HepG2 (cell line): ENCODE data around the gene FUT4. TPM values are rescaled to one million over a fixed set of nuclear protein-coding genes. Genes with fewer than 3 reads are reported as not detected.

Experiments used
- CC2D1A ChIP-seq: sonication (generic); formaldehyde crosslinking; IDR thresholded peaks from 2 replicates; pipeline ENCODE4 v1.8.1; 2023; ENCODE audit warnings: mild to moderate bottlenecking, missing genetic modification reagents
- PAF1 ChIP-seq: IDR thresholded peaks from 2 replicates; pipeline ENCODE4 v1.6.1; 2016; ENCODE audit warnings: missing genetic modification reagents, missing compliant biosample characterization
- POLR2G ChIP-seq: fragments of 200-400 bp; formaldehyde crosslinking; IDR thresholded peaks from 2 replicates; pipeline ENCODE4 v1.6.1; 2018; ENCODE audit warnings: mild to moderate bottlenecking, low read depth, low read length, moderate library complexity
- TBP ChIP-seq: sonication (generic); formaldehyde crosslinking; IDR thresholded peaks from 2 replicates; pipeline ENCODE4 v1.5.0; 2020; ENCODE audit warnings: missing genetic modification reagents
- ZNF451 ChIP-seq: sonication (generic); formaldehyde crosslinking; IDR thresholded peaks from 2 replicates; pipeline ENCODE4 v1.5.0; 2020; ENCODE audit warnings: mild to moderate bottlenecking, missing genetic modification reagents
- polyA plus RNA-seq, 8 experiments: library from polyadenylated mRNA; depleted of rRNA in 3 of 8; stranded (reverse) in 7 of 8; unstranded in 1 of 8; fragments of >200 nt; fragmentation: Illumina TruSeq in 4 of 8; extraction: Trizol in 4 of 8; gene quantifications; 2 replicates each; pipeline versions ENCODE4 v1.2.1 to v1.2.3, GENCODE V29; 2011 to 2016; ENCODE audit warnings: low read depth in 4 of 8, missing spikeins in 1 of 8, mixed read lengths in 1 of 8; ENCODE audit not compliant: insufficient read depth in 1 of 8
- total RNA-seq, 5 experiments: library from RNA; depleted of rRNA; stranded (reverse); fragments of >200 nt; fragmentation: Illumina TruSeq; extraction: Trizol; gene quantifications; 2 replicates each; pipeline ENCODE4 v1.2.3, GENCODE V29; 2016; ENCODE audit warnings: low read depth in 1 of 5
- TF ChIP-seq, protein P1 (sequence below): sonication (generic); formaldehyde crosslinking; IDR thresholded peaks from 2 replicates; pipeline ENCODE4 v1.8.0; 2022; ENCODE audit warnings: mild to moderate bottlenecking, missing genetic modification reagents
- TF ChIP-seq, protein P2 (sequence below): sonication (generic); formaldehyde crosslinking; IDR thresholded peaks from 2 replicates; pipeline ENCODE4 v1.5.1; 2020; ENCODE audit warnings: missing genetic modification reagents, mild to moderate bottlenecking, borderline replicate concordance
- TF ChIP-seq, protein P3 (sequence below): sonication (generic); formaldehyde crosslinking; IDR thresholded peaks from 2 replicates; pipeline ENCODE4 v1.4.0; 2020; ENCODE audit warnings: missing genetic modification reagents, borderline replicate concordance

FUT4 gene
- total and polyA plus RNA-seq, 2 of the 13 experiments (the other 11 are each of a cell fraction or from before 2014, with no cell fraction given): 0.28 to 0.60 TPM

DNA sequence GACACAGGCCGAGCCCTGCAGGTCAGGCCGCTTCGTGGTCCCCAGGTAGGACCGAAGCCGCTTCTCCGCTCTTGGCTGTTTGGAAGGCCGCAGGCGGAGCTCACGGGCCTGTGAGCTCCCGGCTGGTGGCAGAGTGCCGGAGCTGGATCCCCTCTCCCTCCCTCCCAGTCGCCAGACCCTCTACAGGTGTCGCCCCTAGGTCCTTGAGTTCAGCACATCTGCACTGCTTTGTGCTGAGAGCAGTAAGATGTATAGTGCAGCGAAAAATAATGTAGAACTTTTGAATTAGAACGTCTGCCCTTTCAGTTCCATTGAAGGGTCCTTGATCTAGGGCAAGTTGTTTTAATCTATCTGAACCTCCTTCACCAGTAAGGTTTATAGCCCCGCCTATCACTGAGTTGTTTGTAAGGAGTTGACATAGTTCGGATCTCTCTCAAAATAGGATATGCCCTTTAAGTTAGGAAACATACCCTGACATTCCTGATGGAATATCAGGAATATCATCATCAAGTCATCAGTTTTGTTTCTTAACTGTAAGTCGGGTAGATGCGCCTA, 49.5 kb upstream of the FUT4 start (continued):
- TF ChIP-seq, protein P1, sequence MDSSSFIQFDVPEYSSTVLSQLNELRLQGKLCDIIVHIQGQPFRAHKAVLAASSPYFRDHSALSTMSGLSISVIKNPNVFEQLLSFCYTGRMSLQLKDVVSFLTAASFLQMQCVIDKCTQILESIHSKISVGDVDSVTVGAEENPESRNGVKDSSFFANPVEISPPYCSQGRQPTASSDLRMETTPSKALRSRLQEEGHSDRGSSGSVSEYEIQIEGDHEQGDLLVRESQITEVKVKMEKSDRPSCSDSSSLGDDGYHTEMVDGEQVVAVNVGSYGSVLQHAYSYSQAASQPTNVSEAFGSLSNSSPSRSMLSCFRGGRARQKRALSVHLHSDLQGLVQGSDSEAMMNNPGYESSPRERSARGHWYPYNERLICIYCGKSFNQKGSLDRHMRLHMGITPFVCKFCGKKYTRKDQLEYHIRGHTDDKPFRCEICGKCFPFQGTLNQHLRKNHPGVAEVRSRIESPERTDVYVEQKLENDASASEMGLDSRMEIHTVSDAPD (CRISPR knock-in tag): no peak
- TF ChIP-seq ZNF451: peak; percentile 74; the same call in 1 of the 2 replicates
- TF ChIP-seq, protein P2, sequence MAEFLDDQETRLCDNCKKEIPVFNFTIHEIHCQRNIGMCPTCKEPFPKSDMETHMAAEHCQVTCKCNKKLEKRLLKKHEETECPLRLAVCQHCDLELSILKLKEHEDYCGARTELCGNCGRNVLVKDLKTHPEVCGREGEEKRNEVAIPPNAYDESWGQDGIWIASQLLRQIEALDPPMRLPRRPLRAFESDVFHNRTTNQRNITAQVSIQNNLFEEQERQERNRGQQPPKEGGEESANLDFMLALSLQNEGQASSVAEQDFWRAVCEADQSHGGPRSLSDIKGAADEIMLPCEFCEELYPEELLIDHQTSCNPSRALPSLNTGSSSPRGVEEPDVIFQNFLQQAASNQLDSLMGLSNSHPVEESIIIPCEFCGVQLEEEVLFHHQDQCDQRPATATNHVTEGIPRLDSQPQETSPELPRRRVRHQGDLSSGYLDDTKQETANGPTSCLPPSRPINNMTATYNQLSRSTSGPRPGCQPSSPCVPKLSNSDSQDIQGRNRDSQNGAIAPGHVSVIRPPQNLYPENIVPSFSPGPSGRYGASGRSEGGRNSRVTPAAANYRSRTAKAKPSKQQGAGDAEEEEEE (CRISPR knock-in tag): no peak
- no peak for TF ChIP-seq PAF1 (CRISPR knock-in tag)
- no peak for TF ChIP-seq TBP (CRISPR knock-in tag)
- no peak for TF ChIP-seq CC2D1A (CRISPR knock-in tag)
- TF ChIP-seq, protein P3, sequence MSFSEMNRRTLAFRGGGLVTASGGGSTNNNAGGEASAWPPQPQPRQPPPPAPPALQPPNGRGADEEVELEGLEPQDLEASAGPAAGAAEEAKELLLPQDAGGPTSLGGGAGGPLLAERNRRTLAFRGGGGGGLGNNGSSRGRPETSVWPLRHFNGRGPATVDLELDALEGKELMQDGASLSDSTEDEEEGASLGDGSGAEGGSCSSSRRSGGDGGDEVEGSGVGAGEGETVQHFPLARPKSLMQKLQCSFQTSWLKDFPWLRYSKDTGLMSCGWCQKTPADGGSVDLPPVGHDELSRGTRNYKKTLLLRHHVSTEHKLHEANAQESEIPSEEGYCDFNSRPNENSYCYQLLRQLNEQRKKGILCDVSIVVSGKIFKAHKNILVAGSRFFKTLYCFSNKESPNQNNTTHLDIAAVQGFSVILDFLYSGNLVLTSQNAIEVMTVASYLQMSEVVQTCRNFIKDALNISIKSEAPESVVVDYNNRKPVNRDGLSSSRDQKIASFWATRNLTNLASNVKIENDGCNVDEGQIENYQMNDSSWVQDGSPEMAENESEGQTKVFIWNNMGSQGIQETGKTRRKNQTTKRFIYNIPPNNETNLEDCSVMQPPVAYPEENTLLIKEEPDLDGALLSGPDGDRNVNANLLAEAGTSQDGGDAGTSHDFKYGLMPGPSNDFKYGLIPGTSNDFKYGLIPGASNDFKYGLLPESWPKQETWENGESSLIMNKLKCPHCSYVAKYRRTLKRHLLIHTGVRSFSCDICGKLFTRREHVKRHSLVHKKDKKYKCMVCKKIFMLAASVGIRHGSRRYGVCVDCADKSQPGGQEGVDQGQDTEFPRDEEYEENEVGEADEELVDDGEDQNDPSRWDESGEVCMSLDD (CRISPR knock-in tag): no peak
- no peak for TF ChIP-seq POLR2G
